Vagina (tissue), 2 donors: ENCODE data around the gene SLC44A1. TPM values are rescaled to one million over a fixed set of nuclear protein-coding genes. Genes with fewer than 3 reads are reported as not detected.

Experiments
- DNase-seq, 2 donors: peaks; one replicate each; pipeline ENCODE4 v3.0.0-alpha.2; 2017; ENCODE audit errors: extremely low spot score in 2 of 2
- H3K27ac ChIP-seq: fragments of 200-600 bp; sonication (generic); one replicate; pipeline ENCODE4 v1.5.1; 2019
- H3K27me3 ChIP-seq: fragments of 200-600 bp; sonication (generic); one replicate; pipeline ENCODE4 v1.5.1; 2019
- H3K36me3 ChIP-seq, 2 donors: fragments of 200-600 bp; sonication (generic); one replicate each; pipeline ENCODE4 v1.5.1; 2017 to 2019
- H3K4me1 ChIP-seq: fragments of 200-600 bp; sonication (generic); one replicate; pipeline ENCODE4 v1.5.1; 2019
- H3K4me3 ChIP-seq, 2 donors: fragments of 200-600 bp; sonication (generic); 1 replicate in 1 of 2; 2 replicates in 1 of 2; pipeline ENCODE4 v1.5.1; 2016 to 2019
- H3K9me3 ChIP-seq: fragments of 200-600 bp; sonication (generic); one replicate; pipeline ENCODE4 v1.5.1; 2019
- POLR2A ChIP-seq, 2 donors: fragments of 450-650 bp; IDR thresholded peaks; one replicate each; pipeline ENCODE4 v1.6.1; 2017; ENCODE audit warnings: antibody characterized with exemption in 2 of 2, mild to moderate bottlenecking in 2 of 2, moderate library complexity in 2 of 2
- POLR2AphosphoS5 ChIP-seq, 2 donors: sonication (generic); formaldehyde crosslinking; IDR thresholded peaks; one replicate each; pipeline ENCODE4 v1.9.0; 2017; ENCODE audit warnings: antibody characterized with exemption in 2 of 2, mild to moderate bottlenecking in 2 of 2, low read depth in 1 of 2; ENCODE audit not compliant: insufficient read depth in 1 of 2
- intact Hi-C: fragments of 100-400 bp; cut with DNase I; formaldehyde crosslinking; loops from one replicate; pipeline ENCODE4 v1.15.1; 2023
- total RNA-seq: library from RNA; depleted of rRNA; stranded (reverse); fragments of >200 nt; gene quantifications from one replicate; pipeline ENCODE4 v1.2.3, GENCODE V29; 2016
- TF ChIP-seq, protein P1 (sequence below), 3 experiments: fragments of 450-650 bp in 2 of 3; fragments of 200-600 bp in 1 of 3; sonication (generic) in 1 of 3; IDR thresholded peaks; one replicate each; pipeline ENCODE4 v1.5.1; 2017 to 2019; ENCODE audit warnings: antibody characterized with exemption in 3 of 3, mild to moderate bottlenecking in 2 of 3, moderate library complexity in 2 of 3

The SLC44A1 gene
- total RNA-seq, 1 donor from 2014 or later, result 67.3 TPM

DNA sequence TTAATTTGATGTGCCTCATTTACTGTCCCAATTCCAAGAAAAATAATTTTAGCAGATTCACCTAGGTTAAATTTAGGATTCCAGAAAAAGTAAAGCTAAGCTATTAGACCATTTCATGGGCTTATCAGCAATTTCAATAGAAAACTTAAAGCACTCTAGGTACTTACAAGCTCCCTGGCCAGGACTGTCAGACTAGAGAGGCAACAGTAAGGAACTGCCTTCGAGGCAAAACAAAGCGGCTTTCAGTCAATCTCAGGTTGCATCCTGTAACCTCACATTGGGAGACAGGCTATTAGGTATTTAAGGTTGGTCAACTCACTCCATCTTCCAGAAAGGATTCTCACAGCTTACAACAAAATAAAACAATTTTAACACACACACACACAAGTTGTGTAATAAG lies 154.7 kb downstream of the SLC44A1 start:
- DNase-seq, result no peak
- Histone ChIP-seq H3K4me3 (no peak overlapping the region), H3K27ac (no peak overlapping the region), H3K36me3 (no peaks in the 10 kb centered on the region), H3K4me1 (no peaks in the 10 kb centered on the region), H3K9me3 (no peaks in the 10 kb centered on the region), H3K27me3 (no peaks in the 10 kb centered on the region)
- intact Hi-C loops, result no loop called here
- TF ChIP-seq POLR2A (IDR thresholded peaks at IDR 0.05) (no peak), POLR2AphosphoS5 (IDR thresholded peaks at IDR 0.05; ENCODE audit: insufficient read depth in 1 of 2, low read depth in 1 of 2) (no peak)
- TF ChIP-seq, protein P1, sequence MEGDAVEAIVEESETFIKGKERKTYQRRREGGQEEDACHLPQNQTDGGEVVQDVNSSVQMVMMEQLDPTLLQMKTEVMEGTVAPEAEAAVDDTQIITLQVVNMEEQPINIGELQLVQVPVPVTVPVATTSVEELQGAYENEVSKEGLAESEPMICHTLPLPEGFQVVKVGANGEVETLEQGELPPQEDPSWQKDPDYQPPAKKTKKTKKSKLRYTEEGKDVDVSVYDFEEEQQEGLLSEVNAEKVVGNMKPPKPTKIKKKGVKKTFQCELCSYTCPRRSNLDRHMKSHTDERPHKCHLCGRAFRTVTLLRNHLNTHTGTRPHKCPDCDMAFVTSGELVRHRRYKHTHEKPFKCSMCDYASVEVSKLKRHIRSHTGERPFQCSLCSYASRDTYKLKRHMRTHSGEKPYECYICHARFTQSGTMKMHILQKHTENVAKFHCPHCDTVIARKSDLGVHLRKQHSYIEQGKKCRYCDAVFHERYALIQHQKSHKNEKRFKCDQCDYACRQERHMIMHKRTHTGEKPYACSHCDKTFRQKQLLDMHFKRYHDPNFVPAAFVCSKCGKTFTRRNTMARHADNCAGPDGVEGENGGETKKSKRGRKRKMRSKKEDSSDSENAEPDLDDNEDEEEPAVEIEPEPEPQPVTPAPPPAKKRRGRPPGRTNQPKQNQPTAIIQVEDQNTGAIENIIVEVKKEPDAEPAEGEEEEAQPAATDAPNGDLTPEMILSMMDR (IDR thresholded peaks at IDR 0.05), result no peak

DNA sequence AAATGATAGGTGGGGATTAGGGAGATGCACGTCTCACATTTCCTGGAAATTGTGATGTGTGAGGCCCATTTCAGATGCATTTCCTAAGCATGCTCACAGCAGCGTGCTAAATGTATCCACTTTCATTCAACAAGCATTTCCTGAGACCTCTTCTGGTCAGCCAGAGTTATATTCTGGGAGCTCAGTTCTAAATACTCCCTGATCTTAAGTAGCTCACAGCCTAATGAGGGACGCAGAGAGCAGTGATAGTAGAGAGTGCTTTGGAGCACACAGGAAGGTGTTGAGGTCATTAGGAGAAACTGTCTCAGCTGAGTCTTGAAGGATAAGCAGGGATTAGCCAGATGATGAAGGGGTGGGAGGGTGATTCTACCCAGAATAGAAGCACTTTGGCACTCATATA lies 157.2 kb downstream of the SLC44A1 start:
- H3K27ac ChIP-seq, result no peak overlapping the region
- H3K4me1 ChIP-seq, result no peaks in the 10 kb centered on the region
- intact Hi-C loops, result no loop called here
- H3K9me3 ChIP-seq, result no peaks in the 10 kb centered on the region
- no peak for DNase-seq
- TF ChIP-seq, protein P1 (IDR thresholded peaks at IDR 0.05), result no peak
- TF ChIP-seq POLR2AphosphoS5 (IDR thresholded peaks at IDR 0.05; ENCODE audit: insufficient read depth in 1 of 2, low read depth in 1 of 2) (no peak), POLR2A (IDR thresholded peaks at IDR 0.05) (no peak)
- no peaks in the 10 kb centered on the region for H3K27me3 ChIP-seq
- H3K36me3 ChIP-seq, result no peaks in the 10 kb centered on the region
- no peak overlapping the region for H3K4me3 ChIP-seq

DNA sequence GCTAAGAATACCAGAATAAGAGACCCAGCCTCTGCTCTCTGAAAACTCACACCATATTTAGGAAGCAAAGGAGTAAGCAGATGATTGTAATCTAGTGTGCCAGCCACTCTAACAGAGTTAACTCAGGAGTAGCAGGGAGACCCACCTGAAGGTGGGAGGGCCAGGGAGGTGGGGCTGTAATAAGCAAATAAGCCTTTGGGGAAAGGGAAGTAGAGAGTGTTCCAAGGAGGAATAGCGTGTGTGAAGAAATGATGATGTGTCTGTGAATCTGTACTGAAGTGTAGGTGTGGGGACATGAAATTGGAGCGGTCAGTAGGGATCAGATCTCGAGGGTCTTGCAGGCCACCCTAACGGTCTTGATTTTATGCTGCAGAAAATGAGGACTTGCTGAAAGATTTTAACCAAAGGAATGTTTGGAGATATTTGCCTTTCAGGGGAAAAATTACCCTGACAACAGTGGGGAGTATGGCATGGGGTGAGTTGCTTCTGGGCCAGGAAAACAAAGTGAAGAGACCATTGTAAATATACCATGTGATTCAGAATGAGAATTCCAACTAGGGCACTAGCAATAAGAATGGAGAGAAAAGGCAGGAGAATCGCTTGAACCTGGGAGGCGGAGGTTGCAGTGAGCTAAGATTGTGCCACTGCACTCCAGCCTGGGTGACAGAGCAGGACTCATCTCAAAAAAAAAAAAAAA lies 159.2 kb downstream of the SLC44A1 start:
- no peak overlapping the region for H3K27ac ChIP-seq
- no peaks in the 10 kb centered on the region for H3K27me3 ChIP-seq
- TF ChIP-seq, protein P1 (IDR thresholded peaks at IDR 0.05), result no peak
- TF ChIP-seq POLR2A (IDR thresholded peaks at IDR 0.05), result no peak
- TF ChIP-seq POLR2AphosphoS5 (IDR thresholded peaks at IDR 0.05; ENCODE audit: insufficient read depth in 1 of 2, low read depth in 1 of 2), result no peak
- no peak for DNase-seq
- H3K4me3 ChIP-seq, result no peak overlapping the region
- H3K9me3 ChIP-seq, result no peaks in the 10 kb centered on the region
- H3K4me1 ChIP-seq, result no peaks in the 10 kb centered on the region
- intact Hi-C loops, result no loop called here
- no peaks in the 10 kb centered on the region for H3K36me3 ChIP-seq

DNA sequence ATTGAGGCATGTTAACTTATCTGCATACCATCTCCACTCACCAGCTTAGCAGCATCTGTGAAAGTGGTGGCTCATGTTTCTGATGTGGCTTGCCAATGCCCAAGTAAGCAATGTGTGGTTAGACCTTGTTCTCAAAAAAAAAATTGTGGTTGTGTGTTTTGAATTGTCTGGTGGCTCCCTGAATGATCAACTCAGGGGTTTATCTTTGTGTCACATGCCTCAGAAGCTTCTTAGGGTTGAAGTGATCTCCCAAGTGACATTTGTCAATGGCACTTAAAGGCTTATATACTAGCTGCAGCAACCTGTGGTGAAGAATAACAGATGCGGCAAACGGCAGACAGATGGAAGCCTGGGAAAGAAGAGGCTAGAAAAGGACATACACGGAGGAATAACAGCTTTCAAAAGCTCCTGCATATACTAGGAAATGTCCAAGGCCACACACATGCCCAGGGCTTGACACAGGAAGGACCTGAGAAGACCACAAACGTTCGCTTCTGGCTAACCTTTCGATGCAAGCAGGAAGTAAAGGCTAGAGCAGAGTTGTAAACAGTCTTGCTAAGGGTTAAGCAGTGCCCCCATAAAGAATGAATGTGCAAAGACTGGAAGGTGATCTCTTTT lies 161.2 kb downstream of the SLC44A1 start:
- Histone ChIP-seq H3K36me3 (no peaks in the 10 kb centered on the region), H3K4me1 (no peaks in the 10 kb centered on the region), H3K4me3 (no peak overlapping the region), H3K27ac (no peak overlapping the region), H3K9me3 (no peaks in the 10 kb centered on the region), H3K27me3 (no peaks in the 10 kb centered on the region)
- TF ChIP-seq POLR2AphosphoS5 (IDR thresholded peaks at IDR 0.05; ENCODE audit: insufficient read depth in 1 of 2, low read depth in 1 of 2) (no peak), POLR2A (IDR thresholded peaks at IDR 0.05) (no peak)
- TF ChIP-seq, protein P1 (IDR thresholded peaks at IDR 0.05), result no peak
- intact Hi-C loops, result no loop called here
- DNase-seq, result no peak

DNA sequence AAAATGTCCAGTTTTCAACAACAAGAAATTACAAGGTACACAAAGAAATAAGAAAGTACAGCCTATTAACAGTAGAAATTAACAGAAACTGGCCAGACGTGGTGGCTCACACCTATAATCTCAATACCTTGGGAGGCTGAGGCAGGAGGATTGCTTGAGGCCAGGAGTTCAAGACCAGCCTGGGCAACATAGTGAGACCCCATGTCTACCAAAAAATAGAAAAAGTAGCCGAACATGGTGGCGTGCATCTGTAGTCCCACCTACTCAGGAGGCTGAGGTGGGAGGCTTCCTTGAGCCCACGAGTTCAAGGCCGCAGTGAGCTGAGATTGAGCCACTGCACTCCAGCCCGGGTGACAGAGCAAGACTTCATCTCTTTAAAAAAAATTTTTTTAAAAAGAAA lies 161.9 kb downstream of the SLC44A1 start:
- no peak for DNase-seq
- H3K4me3 ChIP-seq, result no peak overlapping the region
- H3K36me3 ChIP-seq, result no peaks in the 10 kb centered on the region
- TF ChIP-seq POLR2AphosphoS5 (IDR thresholded peaks at IDR 0.05; ENCODE audit: insufficient read depth in 1 of 2, low read depth in 1 of 2), result no peak
- no peak for TF ChIP-seq POLR2A (IDR thresholded peaks at IDR 0.05)
- no peak overlapping the region for H3K27ac ChIP-seq
- no peaks in the 10 kb centered on the region for H3K4me1 ChIP-seq
- no peaks in the 10 kb centered on the region for H3K9me3 ChIP-seq
- no peaks in the 10 kb centered on the region for H3K27me3 ChIP-seq
- intact Hi-C loops, result no loop called here
